Adrenal gland (tissue), 5 donors: ENCODE data around the gene PLOD2.

ENCODE experiments used
- POLR2A ChIP-seq, 2 donors: fragments of 450-650 bp; IDR thresholded peaks; one replicate each; pipeline ENCODE4 v1.6.1; 2017; ENCODE audit warnings: antibody characterized with exemption in 2 of 2, mild to moderate bottlenecking in 2 of 2, moderate library complexity in 1 of 2
- TF ChIP-seq, protein P1 (sequence below), 6 experiments: fragments of 450-650 bp in 4 of 6; fragments of 200-600 bp in 2 of 6; sonication (generic) in 1 of 6; IDR thresholded peaks; 1 replicate in 5 of 6; 2 replicates in 1 of 6; pipeline versions ENCODE4 v1.5.1 to v1.8.0; 2016 to 2021; ENCODE audit warnings: antibody characterized with exemption in 6 of 6, mild to moderate bottlenecking in 2 of 6, moderate library complexity in 1 of 6
- donor health status: DM: no; HTN: no; CAD: no.

DNA sequence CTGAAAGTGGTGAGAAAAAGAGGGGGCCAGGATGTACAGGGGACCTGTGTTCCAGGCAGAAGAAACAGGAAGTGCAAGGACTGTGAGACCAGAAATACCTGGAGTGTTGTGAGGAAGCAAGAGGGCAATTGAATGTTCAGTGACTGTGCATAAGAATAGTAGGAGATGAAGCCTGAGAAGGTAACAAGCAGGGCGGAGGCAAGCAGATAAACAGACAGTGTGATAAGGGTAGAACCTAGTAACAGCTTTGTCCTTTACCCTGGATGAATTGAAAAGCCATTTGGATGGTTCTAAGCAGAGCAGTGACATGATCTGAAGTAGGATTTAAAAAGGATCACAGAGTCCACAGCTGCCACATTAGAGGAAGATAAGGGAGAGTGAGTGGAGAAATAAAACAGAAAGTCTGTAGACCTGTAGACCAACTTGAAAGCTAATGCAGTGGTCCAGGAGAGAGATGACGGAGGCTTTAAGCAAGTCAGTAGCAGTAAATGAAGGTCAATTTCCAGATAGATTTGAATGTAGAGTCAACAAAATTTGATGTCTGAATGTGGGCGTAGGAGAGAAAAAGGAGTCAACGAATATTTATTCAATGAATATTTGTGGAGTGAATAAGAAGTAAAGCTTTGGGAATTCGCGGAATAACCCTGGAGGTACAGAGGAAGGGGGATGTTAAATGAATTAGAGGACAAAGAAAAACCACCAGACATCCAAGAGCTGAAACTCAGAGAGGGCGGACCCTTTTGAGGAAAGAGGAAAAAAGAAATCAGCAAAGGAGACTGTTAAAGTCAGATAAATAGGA, 4.2 kb upstream of the PLOD2 start:
- TF ChIP-seq, protein P1, sequence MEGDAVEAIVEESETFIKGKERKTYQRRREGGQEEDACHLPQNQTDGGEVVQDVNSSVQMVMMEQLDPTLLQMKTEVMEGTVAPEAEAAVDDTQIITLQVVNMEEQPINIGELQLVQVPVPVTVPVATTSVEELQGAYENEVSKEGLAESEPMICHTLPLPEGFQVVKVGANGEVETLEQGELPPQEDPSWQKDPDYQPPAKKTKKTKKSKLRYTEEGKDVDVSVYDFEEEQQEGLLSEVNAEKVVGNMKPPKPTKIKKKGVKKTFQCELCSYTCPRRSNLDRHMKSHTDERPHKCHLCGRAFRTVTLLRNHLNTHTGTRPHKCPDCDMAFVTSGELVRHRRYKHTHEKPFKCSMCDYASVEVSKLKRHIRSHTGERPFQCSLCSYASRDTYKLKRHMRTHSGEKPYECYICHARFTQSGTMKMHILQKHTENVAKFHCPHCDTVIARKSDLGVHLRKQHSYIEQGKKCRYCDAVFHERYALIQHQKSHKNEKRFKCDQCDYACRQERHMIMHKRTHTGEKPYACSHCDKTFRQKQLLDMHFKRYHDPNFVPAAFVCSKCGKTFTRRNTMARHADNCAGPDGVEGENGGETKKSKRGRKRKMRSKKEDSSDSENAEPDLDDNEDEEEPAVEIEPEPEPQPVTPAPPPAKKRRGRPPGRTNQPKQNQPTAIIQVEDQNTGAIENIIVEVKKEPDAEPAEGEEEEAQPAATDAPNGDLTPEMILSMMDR (IDR thresholded peaks at IDR 0.05), result no peak
- TF ChIP-seq POLR2A (IDR thresholded peaks at IDR 0.05), result no peak
